ENCODE results near the gene NLRP7.
"Not testable (repeated sequence)": the region's sequence is repeated elsewhere in the genome, so short reads cannot be mapped to it uniquely, and the experiment has no call there.

NLRP7 gene

DNA sequence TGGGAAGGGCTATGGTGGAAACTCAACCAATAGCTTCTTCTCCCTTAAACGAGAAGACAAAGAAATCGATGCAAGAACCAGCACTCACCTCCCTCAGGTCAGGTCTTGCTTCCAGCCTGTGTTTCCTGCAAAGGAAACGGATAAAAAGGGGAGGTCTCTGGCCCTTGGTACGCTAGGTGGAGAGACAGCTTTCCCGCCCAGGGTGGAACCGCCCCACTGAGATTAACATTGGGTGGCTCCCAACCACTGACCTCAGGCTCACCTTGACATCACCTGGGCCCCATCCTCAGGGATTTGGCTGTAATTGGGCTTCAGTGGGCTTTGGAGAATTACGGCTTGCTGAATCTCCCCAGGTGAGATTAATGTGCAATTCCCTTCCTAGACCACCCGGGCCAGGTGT, at the start of gene NLRP7:
NLRP7 (minus strand) TSS at position 150 of the 400 bp plus-strand sequence.
- no peak for DNase-seq

DNA sequence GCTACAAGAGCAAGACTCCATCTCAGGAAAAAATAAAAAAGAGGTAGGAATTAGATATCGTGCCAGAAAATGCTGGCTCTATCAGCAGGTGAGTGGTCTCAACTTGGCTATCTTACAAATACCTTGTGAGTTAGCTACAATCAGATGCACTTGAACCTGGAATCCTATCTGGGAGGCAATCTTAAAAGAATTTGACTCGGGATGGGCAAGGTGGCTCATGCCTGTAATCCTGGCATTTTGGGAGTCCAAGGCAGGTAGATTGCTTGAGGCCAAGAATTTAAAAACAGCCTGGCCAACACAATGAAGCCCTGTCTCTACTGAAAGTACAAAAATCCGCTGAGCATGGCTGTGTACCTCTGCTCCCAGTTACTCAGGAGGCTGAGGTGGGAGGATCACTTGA, 48.2 kb upstream of the NLRP7 start:
- no peak for DNase-seq

DNA sequence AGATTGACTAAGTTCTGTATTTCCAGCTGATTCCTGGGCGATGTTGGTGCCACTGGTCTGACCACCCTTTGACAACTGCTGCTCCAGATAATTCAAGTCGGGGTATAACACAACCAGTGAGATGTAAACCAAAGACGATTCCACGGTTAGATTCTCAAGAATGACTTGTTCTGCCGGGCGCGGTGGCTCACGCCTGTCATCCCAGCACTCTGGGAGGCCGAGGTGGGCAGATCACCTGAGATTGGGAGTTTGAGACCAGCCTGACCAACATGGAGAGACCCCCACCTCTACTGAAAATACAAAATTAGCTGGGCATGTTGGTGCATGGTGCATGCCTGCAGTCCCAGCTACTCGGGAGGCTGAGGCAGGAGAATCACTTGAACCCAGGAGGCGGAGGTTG, 42.2 kb upstream of the NLRP7 start:
- not testable (repeated sequence) for DNase-seq

DNA sequence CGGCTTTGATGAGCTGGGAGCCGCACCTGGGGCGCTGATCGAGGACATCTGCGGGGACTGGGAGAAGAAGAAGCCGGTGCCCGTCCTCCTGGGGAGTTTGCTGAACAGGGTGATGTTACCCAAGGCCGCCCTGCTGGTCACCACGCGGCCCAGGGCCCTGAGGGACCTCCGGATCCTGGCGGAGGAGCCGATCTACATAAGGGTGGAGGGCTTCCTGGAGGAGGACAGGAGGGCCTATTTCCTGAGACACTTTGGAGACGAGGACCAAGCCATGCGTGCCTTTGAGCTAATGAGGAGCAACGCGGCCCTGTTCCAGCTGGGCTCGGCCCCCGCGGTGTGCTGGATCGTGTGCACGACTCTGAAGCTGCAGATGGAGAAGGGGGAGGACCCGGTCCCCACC, 35.2 kb upstream of the NLRP7 start:
- not testable (repeated sequence) for DNase-seq

DNA sequence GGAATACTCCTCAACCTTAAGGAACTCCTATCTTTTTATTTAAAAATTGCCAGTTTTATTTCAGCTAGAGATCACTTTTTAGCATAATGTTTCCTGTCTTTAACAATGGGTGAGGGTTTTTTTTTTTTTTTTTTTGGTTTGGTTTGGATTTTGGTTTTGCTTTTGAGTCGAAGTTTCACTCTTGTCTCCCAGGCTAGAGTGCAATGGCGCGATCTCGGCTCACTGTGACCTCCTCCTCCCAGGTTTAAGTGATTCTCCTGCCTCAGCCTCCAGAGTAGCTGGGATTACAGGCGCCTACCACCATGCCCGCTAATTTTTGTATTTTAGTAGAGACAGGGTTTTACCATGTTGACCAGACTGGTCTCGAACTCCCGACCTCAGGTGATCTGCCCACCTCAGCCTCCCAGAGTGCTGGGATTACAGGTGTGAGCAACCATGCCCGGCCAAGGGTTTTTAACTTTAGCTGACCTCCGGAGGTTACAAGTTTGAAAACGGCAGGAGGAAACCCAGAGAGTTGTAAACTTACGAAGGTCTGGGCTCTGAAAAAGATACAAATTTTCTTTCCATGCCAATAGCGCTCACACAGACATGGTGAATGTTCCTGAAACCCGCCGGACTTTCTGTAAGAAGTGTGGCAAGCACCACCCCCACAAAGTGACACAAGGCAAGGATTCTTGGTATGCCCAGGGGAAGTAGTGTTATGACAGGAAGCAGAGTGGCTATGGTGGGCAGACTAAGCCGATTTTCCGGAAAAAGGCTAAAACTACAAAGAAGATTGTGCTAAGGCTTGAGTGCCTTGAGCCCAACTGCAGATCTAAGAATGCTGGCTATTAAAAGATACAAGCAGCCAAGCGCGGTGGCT, 26.1 kb upstream of the NLRP7 start:
- DNase-seq = not testable (repeated sequence)

DNA sequence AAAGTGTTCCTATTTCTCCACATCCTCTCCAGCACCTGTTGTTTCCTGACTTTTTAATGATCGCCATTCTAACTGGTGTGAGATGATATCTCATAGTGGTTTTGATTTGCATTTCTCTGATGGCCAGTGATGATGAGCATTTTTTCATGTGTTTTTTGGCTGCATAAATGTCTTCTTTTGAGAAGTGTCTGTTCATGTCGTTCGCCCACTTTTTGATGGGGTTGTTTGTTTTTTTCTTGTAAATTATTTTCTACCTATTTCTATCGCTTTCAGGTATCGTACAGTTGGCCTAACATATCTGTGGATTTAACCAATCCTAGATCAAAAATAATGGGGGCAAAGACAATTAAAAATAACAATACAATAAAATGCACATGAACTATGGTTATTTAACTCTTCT, 24.1 kb upstream of the NLRP7 start:
- not testable (repeated sequence) for DNase-seq

DNA sequence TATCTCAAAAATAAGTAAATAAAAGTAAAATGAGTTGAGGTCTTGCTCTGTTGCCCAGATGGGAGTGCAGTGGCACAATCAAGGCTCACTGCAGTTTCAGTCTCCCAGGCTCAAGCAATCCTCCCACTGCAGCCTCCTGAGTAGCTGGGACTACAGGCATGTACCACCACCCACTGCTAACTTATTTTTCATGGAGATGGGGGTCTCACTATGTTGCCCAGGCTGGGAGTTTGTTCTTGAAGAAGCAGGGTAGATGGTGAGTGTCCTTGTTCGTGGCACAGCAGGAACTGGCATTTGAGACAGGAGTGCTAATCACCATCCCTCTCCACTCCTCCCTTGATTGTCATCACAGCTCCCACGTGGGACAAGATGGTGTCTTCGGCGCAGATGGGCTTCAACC, 22.3 kb upstream of the NLRP7 start:
- DNase-seq = no peak

- DNase-seq = no peak
Observed at GRCh38 chr19:54967611-54968010, 20.3 kb upstream of the NLRP7 start.

DNA sequence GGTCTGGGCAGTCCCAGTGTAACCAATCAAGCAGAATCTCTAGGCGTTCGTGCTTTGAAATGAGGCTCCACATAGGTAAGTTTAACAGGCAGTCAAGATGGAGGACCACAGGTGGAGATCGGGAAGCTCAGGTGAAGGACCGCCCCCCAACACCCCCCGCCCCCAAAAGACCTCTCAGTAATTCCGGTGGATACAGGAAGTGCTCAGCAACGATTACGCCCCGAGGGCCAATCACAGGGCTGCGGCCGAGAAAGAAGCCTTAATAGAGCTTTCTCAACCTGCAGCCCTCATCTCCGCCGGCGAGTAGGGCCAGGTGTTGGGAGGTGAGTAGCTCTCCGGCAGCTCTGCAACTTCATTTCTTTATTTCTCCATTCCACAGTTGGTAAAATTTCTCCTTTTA, 17.7 kb upstream of the NLRP7 start:
- not testable (repeated sequence) for DNase-seq

GRCh38 chr19:54959840-54960239, 12.5 kb upstream of the NLRP7 start:
- no peak for DNase-seq

- DNase-seq = no peak
Observed at GRCh38 chr19:54955376-54955775, 8.0 kb upstream of the NLRP7 start.

DNA sequence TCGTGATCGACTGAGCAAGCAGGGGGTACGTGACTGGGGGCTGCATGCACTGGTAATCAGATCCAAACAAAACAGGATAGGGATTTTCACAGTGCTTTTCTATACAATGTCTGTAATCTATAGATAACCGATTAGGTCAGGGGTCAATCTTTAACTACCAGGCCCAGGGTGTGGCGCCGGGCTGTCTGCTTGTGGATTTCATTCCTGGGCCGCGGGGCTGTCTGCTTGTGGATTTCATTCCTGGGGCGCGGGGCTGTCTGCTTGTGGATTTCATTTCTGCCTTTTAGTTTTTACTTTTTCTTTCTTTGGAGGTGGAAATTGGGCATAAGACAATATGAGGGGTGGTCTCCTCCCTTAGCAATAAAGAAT, 6.0 kb upstream of the NLRP7 start:
- not testable (repeated sequence) for DNase-seq

GRCh38 chr19:54952591-54953344, 5.4 kb upstream of the NLRP7 start:
- no peak for DNase-seq

GRCh38 chr19:54950580-54950979, 3.2 kb upstream of the NLRP7 start:
- DNase-seq = not testable (repeated sequence)

DNA sequence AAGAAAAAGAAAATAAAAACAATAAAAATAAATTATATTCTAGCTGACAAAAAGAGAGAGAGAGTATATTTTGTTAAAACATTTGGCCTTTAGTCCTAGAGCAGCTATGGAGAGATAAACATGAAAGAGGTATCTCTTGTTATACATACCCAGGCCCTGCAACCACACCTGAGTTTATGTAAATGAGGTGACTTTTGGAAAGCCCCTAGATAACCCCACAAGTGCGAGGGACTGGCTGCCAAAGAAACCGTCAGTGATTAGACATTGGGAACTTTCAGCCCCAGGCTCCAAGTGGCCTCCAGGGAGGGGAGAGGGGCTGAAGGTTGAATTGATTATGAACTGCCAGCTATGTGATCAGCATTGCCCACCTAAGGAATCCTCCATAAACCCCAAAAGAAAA, 2.1 kb upstream of the NLRP7 start:
- no peak for DNase-seq

DNA sequence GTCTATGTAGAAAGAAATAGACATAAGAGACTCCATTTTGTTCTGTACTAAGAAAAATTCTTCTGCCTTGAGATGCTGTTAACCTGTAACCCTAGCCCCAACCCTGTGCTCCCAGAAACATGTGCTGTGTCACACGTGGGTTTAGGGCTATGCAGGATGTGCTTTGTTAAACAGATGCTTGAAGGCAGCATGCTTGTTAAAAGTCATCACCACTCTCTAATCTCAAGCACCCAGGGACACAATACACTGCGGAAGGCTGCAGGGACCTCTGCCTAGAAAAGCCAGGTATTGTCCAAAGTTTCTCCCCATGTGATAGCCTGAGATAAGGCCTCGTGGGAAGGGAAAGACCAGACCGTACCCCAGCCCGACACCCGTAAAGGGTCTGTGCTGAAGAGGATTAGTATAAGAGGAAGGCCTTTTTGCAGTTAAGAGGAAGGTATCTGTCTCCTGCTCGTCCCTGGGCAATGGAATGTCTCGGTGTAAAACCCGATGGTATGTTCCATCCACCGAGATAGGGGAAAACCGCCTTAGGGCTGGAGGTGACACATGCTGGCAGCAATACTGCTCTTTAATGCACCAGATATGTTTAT, 3.5 kb downstream of the NLRP7 start:
- not testable (repeated sequence) for DNase-seq

GRCh38 chr19:54939538-54939937, 7.8 kb downstream of the NLRP7 start:
- not testable (repeated sequence) for DNase-seq

DNA sequence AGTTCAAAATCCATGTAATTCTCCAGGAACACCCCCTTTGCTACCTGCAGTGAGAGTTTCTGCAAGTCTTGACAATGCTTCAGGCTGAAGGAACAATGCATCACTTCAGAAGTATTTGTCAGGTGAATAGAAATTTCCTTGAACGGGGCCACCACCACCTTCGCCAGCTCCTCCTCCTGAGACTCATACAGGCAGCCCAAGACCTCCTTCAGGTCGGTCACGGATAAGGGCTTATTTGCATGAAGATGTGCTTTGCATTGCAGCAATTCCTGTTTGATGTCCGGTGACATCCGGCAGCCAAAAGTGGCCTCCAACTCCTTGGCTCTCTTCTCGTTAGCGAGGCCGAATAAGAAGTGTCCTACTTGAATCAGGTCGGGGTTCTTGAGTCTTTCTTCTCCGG, 8.4 kb downstream of the NLRP7 start:
- no peak for DNase-seq

GRCh38 chr19:54937926-54938325, 9.4 kb downstream of the NLRP7 start:
- DNase-seq = no peak

- DNase-seq = peak; percentile 5
Observed at GRCh38 chr19:54928299-54928698, 19.0 kb downstream of the NLRP7 start.

DNA sequence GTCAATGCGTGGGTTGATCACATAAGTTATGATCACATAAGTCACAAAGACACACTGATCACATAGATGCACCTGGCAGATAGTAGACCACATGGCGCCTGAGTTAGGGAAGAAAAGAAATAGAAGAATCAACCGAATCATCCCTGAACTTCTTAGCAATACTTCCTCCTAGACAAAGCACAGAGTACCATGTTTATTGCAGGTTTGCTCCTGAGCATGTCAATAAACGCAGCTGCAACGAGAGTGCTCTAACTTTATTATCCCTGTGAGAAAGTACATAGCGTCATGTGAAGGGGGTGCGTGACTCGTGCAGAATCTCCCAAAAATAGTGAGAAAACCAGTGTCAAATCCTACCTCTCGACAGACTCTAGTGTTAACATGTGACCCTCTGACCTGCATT, 24.1 kb downstream of the NLRP7 start:
- no peak for DNase-seq

- no peak for DNase-seq
Observed at GRCh38 chr19:54921082-54921481, 26.2 kb downstream of the NLRP7 start.

DNA sequence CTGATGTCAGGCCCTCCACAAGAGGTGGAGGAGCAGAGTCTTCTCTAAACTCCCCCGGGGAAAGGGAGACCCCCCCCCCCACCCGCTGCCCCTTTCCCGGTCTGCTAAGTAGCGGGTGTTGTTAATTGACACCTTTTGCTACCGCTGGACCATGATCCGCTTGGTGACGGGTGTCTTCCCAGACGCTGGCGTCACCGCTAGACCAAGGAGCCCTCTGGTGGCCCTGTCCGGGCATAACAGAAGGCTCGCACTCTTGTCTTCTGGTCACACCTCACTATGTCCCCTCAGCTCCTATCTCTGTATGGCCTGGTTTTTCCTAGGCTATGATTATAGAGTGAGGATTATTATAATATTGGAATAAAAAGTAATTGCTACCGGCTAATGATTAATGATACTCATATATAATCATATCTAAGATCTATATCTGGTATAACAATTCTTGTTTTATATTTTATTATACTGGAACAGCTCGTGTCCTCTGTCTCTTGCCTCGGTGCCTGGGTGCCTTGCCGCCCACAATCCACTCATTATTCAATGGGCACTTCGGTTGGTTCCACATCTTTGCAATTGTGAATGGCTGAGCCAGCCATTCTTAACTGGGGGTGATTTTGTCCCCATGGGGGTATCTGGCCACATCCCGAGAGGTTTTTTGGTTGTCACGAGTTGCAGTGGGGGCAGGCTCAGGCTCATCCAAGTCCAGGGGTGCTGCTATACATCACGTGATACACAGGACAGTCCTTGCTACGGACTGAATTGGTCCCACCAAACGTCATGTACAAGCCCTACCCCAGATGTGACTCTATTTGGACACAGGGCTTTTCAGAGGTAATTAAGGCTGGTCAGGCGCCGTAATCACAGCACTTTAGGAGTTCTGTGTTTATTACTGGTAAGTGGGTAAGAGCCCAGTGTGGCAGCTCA, 27.4 kb downstream of the NLRP7 start:
- DNase-seq = not testable (repeated sequence)

Data from HCEC 1CT (cell line).